ENCODE measurements around the gene NINJ1.

DNA sequence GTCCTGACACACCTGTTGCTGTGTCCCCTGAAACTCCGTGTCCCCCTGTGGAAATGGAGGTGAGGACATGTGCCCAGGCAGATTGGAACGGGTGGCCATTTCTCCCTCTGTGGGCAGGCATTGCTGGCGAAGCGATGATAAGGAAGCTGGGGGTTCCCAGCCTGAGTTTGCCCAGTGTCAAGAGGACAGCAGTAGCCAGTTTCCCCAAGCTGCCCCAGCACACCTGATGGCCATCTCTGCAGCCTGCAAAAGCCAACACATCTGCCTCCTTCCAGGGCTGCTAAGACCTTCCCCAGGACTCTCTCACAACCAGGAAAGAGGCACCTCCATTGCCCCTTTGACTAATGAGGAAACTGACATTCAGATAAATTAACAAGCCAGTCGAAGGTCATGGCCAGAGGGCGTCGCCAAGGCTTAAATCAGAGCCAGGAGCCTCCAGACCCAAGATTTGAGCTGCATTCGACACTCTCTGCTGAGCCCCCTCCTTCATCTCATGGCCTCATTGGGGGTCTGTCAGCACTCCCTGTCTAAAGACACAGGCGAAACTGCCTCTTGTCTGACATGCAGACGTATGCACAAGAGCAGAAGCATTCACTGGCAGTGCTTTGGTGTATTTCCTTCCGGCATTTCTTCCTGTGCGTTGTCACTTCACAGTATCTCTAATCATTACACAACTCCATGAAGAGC, 39.5 kb upstream of the NINJ1 start:
- TF ChIP-seq, protein P1, sequence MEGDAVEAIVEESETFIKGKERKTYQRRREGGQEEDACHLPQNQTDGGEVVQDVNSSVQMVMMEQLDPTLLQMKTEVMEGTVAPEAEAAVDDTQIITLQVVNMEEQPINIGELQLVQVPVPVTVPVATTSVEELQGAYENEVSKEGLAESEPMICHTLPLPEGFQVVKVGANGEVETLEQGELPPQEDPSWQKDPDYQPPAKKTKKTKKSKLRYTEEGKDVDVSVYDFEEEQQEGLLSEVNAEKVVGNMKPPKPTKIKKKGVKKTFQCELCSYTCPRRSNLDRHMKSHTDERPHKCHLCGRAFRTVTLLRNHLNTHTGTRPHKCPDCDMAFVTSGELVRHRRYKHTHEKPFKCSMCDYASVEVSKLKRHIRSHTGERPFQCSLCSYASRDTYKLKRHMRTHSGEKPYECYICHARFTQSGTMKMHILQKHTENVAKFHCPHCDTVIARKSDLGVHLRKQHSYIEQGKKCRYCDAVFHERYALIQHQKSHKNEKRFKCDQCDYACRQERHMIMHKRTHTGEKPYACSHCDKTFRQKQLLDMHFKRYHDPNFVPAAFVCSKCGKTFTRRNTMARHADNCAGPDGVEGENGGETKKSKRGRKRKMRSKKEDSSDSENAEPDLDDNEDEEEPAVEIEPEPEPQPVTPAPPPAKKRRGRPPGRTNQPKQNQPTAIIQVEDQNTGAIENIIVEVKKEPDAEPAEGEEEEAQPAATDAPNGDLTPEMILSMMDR (IDR thresholded peaks at IDR 0.05), result no peak
- TF ChIP-seq EZH2 (IDR thresholded peaks at IDR 0.05), result no peak
- TF ChIP-seq EZH2phosphoT487 (IDR thresholded peaks at IDR 0.05), result no peak

All from neural progenitor cell (in vitro differentiated cells).